ENCODE results near the gene PIGBOS1. TPM values are rescaled to one million over a fixed set of nuclear protein-coding genes. Genes with fewer than 3 reads are reported as not detected.

PIGBOS1 gene
- total and polyA plus RNA-seq, 4 donors, result 4.7 to 14.3 (median 7.2) TPM

- no peak overlapping the region for H3K4me3 ChIP-seq (ENCODE audit: low read depth in 1 of 3, low read length in 3 of 3)
- H3K27ac ChIP-seq (ENCODE audit: low read depth in 1 of 2, low read length in 2 of 2), result peak overlapping the region in 1 of 2 donors; percentile 1
These were observed 39.1 kb downstream of the PIGBOS1 start for GRCh38 chr15:55279746-55280351.

GRCh38 chr15:55279100-55279745 lies 39.7 kb downstream of the PIGBOS1 start:
- Histone ChIP-seq H3K4me1 (ENCODE audit: control insufficient read depth in 4 of 4, insufficient read depth in 4 of 4, low read length in 3 of 4) (peaks cover 0 to 3% (median under 1%) of the 10 kb centered on the region in 4 donors), H3K27me3 (ENCODE audit: control insufficient read depth in 4 of 4, insufficient read depth in 4 of 4, low read length in 3 of 4) (no peaks in the 10 kb centered on the region), H3K9me3 (ENCODE audit: control insufficient read depth in 4 of 4, low read length in 3 of 4) (no peaks in the 10 kb centered on the region), H3K36me3 (ENCODE audit: control insufficient read depth in 4 of 4, insufficient read depth in 3 of 4, low read depth in 1 of 4, low read length in 3 of 4) (no peaks in the 10 kb centered on the region), H3K4me3 (ENCODE audit: low read depth in 1 of 3, low read length in 3 of 3) (no peak overlapping the region), H3K27ac (ENCODE audit: low read depth in 1 of 2, low read length in 2 of 2) (peak overlapping the region in 1 of 2 donors; percentile 1), H3K9ac (ENCODE audit: low read depth in 1 of 2, low read length in 2 of 2) (no peak overlapping the region)
- 94% methylated on average over 2 of the region's 2 CpGs for WGBS
- no peak for DNase-seq (ENCODE audit: low spot score)
- TF ChIP-seq FOXA2 (IDR thresholded peaks at IDR 0.05) (no peak), ATF3 (IDR thresholded peaks at IDR 0.05) (no peak), HNF4G (IDR thresholded peaks at IDR 0.05) (no peak), FOXA1 (IDR thresholded peaks at IDR 0.05) (no peak), GABPA (IDR thresholded peaks at IDR 0.05 in 1 of 2, conservative IDR thresholded peaks at IDR 0.05 in 1 of 2) (no peak), HNF4A (conservative IDR thresholded peaks at IDR 0.05) (no peak), NR2F2 (IDR thresholded peaks at IDR 0.05) (no peak), MAX (IDR thresholded peaks at IDR 0.05) (no peak), YY1 (IDR thresholded peaks at IDR 0.05) (no peak), REST (IDR thresholded peaks at IDR 0.05) (no peak), TAF1 (conservative IDR thresholded peaks at IDR 0.05) (no peak), SP1 (IDR thresholded peaks at IDR 0.05) (no peak), ZBTB33 (IDR thresholded peaks at IDR 0.05) (no peak), RAD21 (IDR thresholded peaks at IDR 0.05) (no peak), EGR1 (IDR thresholded peaks at IDR 0.05; ENCODE audit: low read depth in 2 of 2) (no peak), RXRA (IDR thresholded peaks at IDR 0.05) (no peak), JUND (IDR thresholded peaks at IDR 0.05) (no peak), CTCF (IDR thresholded peaks at IDR 0.05; ENCODE audit: low read depth, low read length, missing input control) (no peak)

More at GRCh38 chr15:55279746-55280351, 39.1 kb downstream of the PIGBOS1 start:
- no peak overlapping the region for H3K9ac ChIP-seq (ENCODE audit: low read depth in 1 of 2, low read length in 2 of 2)
- no peak for DNase-seq (ENCODE audit: low spot score)
- 77% methylated on average over 4 of the region's 4 CpGs for whole genome bisulfite sequencing
- TF ChIP-seq TAF1 (conservative IDR thresholded peaks at IDR 0.05), result no peak
- peak; percentile 26 to 66 for TF ChIP-seq JUND (IDR thresholded peaks at IDR 0.05)
- H3K4me1 ChIP-seq (ENCODE audit: control insufficient read depth in 4 of 4, insufficient read depth in 4 of 4, low read length in 3 of 4), result peaks cover 0 to 6% (median 2%) of the 10 kb centered on the region in 4 donors
- no peaks in the 10 kb centered on the region for H3K27me3 ChIP-seq (ENCODE audit: control insufficient read depth in 4 of 4, insufficient read depth in 4 of 4, low read length in 3 of 4)
- H3K9me3 ChIP-seq (ENCODE audit: control insufficient read depth in 4 of 4, low read length in 3 of 4), result no peaks in the 10 kb centered on the region
- H3K36me3 ChIP-seq (ENCODE audit: control insufficient read depth in 4 of 4, insufficient read depth in 3 of 4, low read depth in 1 of 4, low read length in 3 of 4), result no peaks in the 10 kb centered on the region
